ENCODE results near the gene MRE11. TPM values are rescaled to one million over a fixed set of nuclear protein-coding genes. Genes with fewer than 3 reads are reported as not detected.

Gene MRE11
- polyA plus RNA-seq, 1 of the 3 experiments (the other 2 are of a cell fraction), result 2.8 TPM

DNA sequence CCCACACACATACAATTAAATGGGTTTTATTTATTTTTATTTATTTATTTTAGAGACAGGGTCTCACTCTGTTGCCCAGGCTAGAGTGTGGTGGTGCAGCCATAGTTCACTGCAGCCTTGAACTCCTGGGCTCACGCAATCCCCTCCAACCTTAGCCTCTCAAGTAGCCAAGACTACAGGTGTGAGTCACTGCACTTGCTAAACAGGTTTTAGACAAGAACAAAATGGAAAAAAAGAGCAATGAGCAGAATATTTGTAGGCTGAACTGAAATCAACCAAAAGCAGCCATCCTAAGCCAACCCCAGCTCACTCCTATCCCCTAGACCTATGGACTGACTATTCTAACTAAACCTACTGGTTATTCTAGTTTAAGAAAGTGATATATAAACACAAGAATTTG, 37.8 kb downstream of the MRE11 start:
- Histone ChIP-seq H3F3A (replicated peaks; ENCODE audit: insufficient read depth) (no peaks in the 10 kb centered on the region), H3K9ac (no peak overlapping the region), H3K9me3 (no peaks in the 10 kb centered on the region), H3K79me2 (ENCODE audit: insufficient read depth) (no peaks in the 10 kb centered on the region), H3K27ac (ENCODE audit: low read depth in 2 of 2, low read length in 1 of 2) (no peak overlapping the region), H4K20me1 (ENCODE audit: insufficient read depth) (no peaks in the 10 kb centered on the region), H3K27me3 (ENCODE audit: insufficient read depth) (no peaks in the 10 kb centered on the region), H3K4me2 (no peak overlapping the region), H3K4me1 (ENCODE audit: control insufficient read depth in 1 of 2, insufficient read depth in 2 of 2, low read depth in 1 of 2, low read length in 1 of 2) (no peaks in the 10 kb centered on the region), H2AFZ (ENCODE audit: low read depth) (no peak overlapping the region), H3K4me3 (ENCODE audit: low read depth in 2 of 2, low read length in 1 of 2) (no peak overlapping the region), H3K9me2 (no peaks in the 10 kb centered on the region), H3K36me3 (replicated peaks in 1 of 2; ENCODE audit: control insufficient read depth in 1 of 2, insufficient read depth in 2 of 2, low read length in 1 of 2) (peaks cover 23 to 29% of the 10 kb centered on the region in 2 experiments)
- ChIA-PET POLR2A (no interaction called here), CTCF (no interaction called here)
- no peak for DNase-seq
- no peak for TF ChIP-seq GATA2 (CRISPR knock-in tag; IDR thresholded peaks at IDR 0.05)
- TF ChIP-seq, protein P1, sequence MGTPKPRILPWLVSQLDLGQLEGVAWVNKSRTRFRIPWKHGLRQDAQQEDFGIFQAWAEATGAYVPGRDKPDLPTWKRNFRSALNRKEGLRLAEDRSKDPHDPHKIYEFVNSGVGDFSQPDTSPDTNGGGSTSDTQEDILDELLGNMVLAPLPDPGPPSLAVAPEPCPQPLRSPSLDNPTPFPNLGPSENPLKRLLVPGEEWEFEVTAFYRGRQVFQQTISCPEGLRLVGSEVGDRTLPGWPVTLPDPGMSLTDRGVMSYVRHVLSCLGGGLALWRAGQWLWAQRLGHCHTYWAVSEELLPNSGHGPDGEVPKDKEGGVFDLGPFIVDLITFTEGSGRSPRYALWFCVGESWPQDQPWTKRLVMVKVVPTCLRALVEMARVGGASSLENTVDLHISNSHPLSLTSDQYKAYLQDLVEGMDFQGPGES (IDR thresholded peaks at IDR 0.05; ENCODE audit: low read depth, low read length), result no peak
- TF ChIP-seq RFX5 (IDR thresholded peaks at IDR 0.05; ENCODE audit: low read length), result no peak
- TF ChIP-seq TCF12 (IDR thresholded peaks at IDR 0.05), result no peak
- no peak for TF ChIP-seq MEF2A (IDR thresholded peaks at IDR 0.05; ENCODE audit: borderline replicate concordance, low read depth)
- TF ChIP-seq, protein P2, sequence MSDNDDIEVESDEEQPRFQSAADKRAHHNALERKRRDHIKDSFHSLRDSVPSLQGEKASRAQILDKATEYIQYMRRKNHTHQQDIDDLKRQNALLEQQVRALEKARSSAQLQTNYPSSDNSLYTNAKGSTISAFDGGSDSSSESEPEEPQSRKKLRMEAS (IDR thresholded peaks at IDR 0.05; ENCODE audit: low read depth), result no peak
- TF ChIP-seq FOXM1 (IDR thresholded peaks at IDR 0.05; ENCODE audit: low read depth), result no peak
- TF ChIP-seq RAD21 (IDR thresholded peaks at IDR 0.05; ENCODE audit: low read length), result no peak
- no peak for TF ChIP-seq JUND (IDR thresholded peaks at IDR 0.05)
- TF ChIP-seq ELF1 (IDR thresholded peaks at IDR 0.05), result no peak
- TF ChIP-seq SMC3 (IDR thresholded peaks at IDR 0.05; ENCODE audit: low read depth, low read length), result no peak
- TF ChIP-seq EZH2phosphoT487 (IDR thresholded peaks at IDR 0.05; ENCODE audit: borderline replicate concordance, low read depth), result no peak
- no peak for TF ChIP-seq POLR2AphosphoS5 (IDR thresholded peaks at IDR 0.05; ENCODE audit: low read depth, low read length)
- TF ChIP-seq, protein P3, sequence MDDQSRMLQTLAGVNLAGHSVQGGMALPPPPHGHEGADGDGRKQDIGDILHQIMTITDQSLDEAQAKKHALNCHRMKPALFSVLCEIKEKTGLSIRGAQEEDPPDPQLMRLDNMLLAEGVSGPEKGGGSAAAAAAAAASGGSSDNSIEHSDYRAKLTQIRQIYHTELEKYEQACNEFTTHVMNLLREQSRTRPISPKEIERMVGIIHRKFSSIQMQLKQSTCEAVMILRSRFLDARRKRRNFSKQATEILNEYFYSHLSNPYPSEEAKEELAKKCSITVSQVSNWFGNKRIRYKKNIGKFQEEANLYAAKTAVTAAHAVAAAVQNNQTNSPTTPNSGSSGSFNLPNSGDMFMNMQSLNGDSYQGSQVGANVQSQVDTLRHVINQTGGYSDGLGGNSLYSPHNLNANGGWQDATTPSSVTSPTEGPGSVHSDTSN (IDR thresholded peaks at IDR 0.05), result no peak
- no peak for TF ChIP-seq RXRA (IDR thresholded peaks at IDR 0.05; ENCODE audit: borderline replicate concordance, low read depth)
- TF ChIP-seq, protein P4, sequence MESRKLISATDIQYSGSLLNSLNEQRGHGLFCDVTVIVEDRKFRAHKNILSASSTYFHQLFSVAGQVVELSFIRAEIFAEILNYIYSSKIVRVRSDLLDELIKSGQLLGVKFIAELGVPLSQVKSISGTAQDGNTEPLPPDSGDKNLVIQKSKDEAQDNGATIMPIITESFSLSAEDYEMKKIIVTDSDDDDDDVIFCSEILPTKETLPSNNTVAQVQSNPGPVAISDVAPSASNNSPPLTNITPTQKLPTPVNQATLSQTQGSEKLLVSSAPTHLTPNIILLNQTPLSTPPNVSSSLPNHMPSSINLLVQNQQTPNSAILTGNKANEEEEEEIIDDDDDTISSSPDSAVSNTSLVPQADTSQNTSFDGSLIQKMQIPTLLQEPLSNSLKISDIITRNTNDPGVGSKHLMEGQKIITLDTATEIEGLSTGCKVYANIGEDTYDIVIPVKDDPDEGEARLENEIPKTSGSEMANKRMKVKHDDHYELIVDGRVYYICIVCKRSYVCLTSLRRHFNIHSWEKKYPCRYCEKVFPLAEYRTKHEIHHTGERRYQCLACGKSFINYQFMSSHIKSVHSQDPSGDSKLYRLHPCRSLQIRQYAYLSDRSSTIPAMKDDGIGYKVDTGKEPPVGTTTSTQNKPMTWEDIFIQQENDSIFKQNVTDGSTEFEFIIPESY (IDR thresholded peaks at IDR 0.05; ENCODE audit: borderline replicate concordance, low read depth), result no peak
- TF ChIP-seq CHD2 (IDR thresholded peaks at IDR 0.05; ENCODE audit: low read length, partially characterized antibody), result no peak
- 94% methylated on average over 1 of the region's 1 CpG for WGBS (ENCODE audit: low lambda C conversion rate)
